Measurements from ENCODE around the gene TBC1D8. TPM values are rescaled to one million over a fixed set of nuclear protein-coding genes. Genes with fewer than 3 reads are reported as not detected.

The TBC1D8 gene
- total and polyA plus RNA-seq, 2 of the 8 experiments (the other 6 are each of a cell fraction or from before 2014, with no cell fraction given): 20.8 to 21.8 TPM

DNA sequence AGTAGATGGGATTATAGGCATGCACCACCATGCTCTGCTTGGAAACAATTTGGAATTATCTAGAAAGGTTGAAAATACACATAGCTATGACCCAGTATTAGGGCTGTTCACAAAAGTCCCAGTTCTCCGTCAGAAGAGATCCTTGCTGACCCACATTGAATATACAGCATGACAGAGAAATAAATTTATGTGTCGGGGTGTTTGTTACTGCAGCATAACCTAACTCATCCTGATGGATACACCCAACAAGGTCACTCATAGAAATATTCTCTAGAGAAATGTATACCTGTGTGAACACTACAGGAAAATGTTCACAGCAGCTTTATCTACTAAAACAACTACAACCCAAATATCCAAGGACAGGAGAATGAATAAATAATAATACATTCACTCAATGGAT lies 9.0 kb downstream of the TBC1D8 start:
- H3K18ac ChIP-seq (ENCODE audit: extremely low read depth, low read length): no peak overlapping the region
- ChIA-PET CTCF (ENCODE audit: partially characterized antibody) (no interaction called here), POLR2A (ENCODE audit: partially characterized antibody) (no interaction called here)
- peaks cover 0 to 85% of the 10 kb centered on the region in 2 experiments; a peak in 2 of 4 replicates for H3K79me2 ChIP-seq (ENCODE audit: control insufficient read depth in 1 of 2, insufficient read depth in 2 of 2, low read length in 2 of 2)
- no peak overlapping the region for H2BK20ac ChIP-seq (ENCODE audit: low read length)
- peaks cover 14% of the 10 kb centered on the region for H3K79me1 ChIP-seq (ENCODE audit: low read depth, low read length)
- FAIRE-seq (no peak), DNase-seq (ENCODE audit: low read depth in 1 of 2, low spot score in 2 of 2) (no peak)
- H2BK5ac ChIP-seq (ENCODE audit: low read depth, low read length): no peak overlapping the region
- no peaks in the 10 kb centered on the region for H3K36me3 ChIP-seq (ENCODE audit: control insufficient read depth in 2 of 4, insufficient read depth in 4 of 4, low read length in 3 of 4)
- peaks cover 3 to 11% (median 10%) of the 10 kb centered on the region in 4 experiments for H3K4me1 ChIP-seq (replicated peaks in 1 of 4; ENCODE audit: control insufficient read depth in 3 of 4, insufficient read depth in 4 of 4, low read length in 3 of 4)
- no peak overlapping the region for H3K4me3 ChIP-seq (ENCODE audit: extremely low read depth in 1 of 4, insufficient read depth in 2 of 4, low read depth in 3 of 4, low read length in 4 of 4)
- H3K23ac ChIP-seq (ENCODE audit: insufficient read length): no peak overlapping the region
- H3K9ac ChIP-seq (replicated peaks in 1 of 4; ENCODE audit: extremely low read depth in 1 of 4, low read depth in 3 of 4, low read length in 3 of 4): no peak overlapping the region
- no peak overlapping the region for H3K27ac ChIP-seq (ENCODE audit: low read depth, low read length)
- no peak overlapping the region for H3K14ac ChIP-seq (ENCODE audit: insufficient read length)
- H3K9me3 ChIP-seq (ENCODE audit: insufficient read depth in 2 of 2, low read depth in 1 of 2, low read length in 1 of 2): no peaks in the 10 kb centered on the region
- peaks cover 2% of the 10 kb centered on the region in 2 experiments for H4K20me1 ChIP-seq (replicated peaks in 1 of 2; ENCODE audit: control insufficient read depth in 1 of 2, insufficient read depth in 2 of 2, low read length in 2 of 2)
- H3K27me3 ChIP-seq (replicated peaks in 1 of 4; ENCODE audit: control insufficient read depth in 3 of 4, extremely low read depth in 1 of 4, insufficient read depth in 3 of 4, low read length in 3 of 4): no peaks in the 10 kb centered on the region
- H3K23me2 ChIP-seq (ENCODE audit: low read depth, low read length): no peaks in the 10 kb centered on the region
- no peak overlapping the region for H2BK120ac ChIP-seq (replicated peaks; ENCODE audit: low read depth, low read length)
- no peak overlapping the region for H4K5ac ChIP-seq (ENCODE audit: insufficient read length, low read depth, low read length)
- H4K8ac ChIP-seq (ENCODE audit: extremely low read depth, insufficient read depth, low read length): no peak overlapping the region
- no peak overlapping the region for H3K4me2 ChIP-seq (ENCODE audit: insufficient read depth in 1 of 2, low read depth in 2 of 2, low read length in 2 of 2)
- TF ChIP-seq SP2 (IDR thresholded peaks at IDR 0.05; ENCODE audit: low read length) (no peak), BACH1 (IDR thresholded peaks at IDR 0.05; ENCODE audit: low read length) (no peak), NRF1 (IDR thresholded peaks at IDR 0.05; ENCODE audit: low read depth, low read length) (no peak), CTBP2 (IDR thresholded peaks at IDR 0.05; ENCODE audit: borderline replicate concordance, insufficient read depth, insufficient read length, low read length) (no peak), MAX (IDR thresholded peaks at IDR 0.05) (no peak), EZH2 (IDR thresholded peaks at IDR 0.05; ENCODE audit: low read depth, low read length, severe bottlenecking) (no peak), HDAC2 (IDR thresholded peaks at IDR 0.05; ENCODE audit: borderline replicate concordance in 1 of 2, low read depth in 2 of 2, low read length in 2 of 2) (no peak), RNF2 (IDR thresholded peaks at IDR 0.05; ENCODE audit: borderline replicate concordance, low read depth, low read length, missing control alignments, poor library complexity, severe bottlenecking) (no peak), SRF (IDR thresholded peaks at IDR 0.05; ENCODE audit: low read depth, low read length) (no peak), BCL11A (IDR thresholded peaks at IDR 0.05; ENCODE audit: low read depth in 2 of 2, low read length in 2 of 2) (no peak)
- TF ChIP-seq, protein P1, sequence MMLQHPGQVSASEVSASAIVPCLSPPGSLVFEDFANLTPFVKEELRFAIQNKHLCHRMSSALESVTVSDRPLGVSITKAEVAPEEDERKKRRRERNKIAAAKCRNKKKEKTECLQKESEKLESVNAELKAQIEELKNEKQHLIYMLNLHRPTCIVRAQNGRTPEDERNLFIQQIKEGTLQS (IDR thresholded peaks at IDR 0.05; ENCODE audit: insufficient read depth, low read depth, low read length): no peak
- no peak overlapping the region for H2AK5ac ChIP-seq (ENCODE audit: low read depth, low read length)
- no peak overlapping the region for H3K4ac ChIP-seq (replicated peaks; ENCODE audit: insufficient read length, low read depth, low read length)
- H3K56ac ChIP-seq (replicated peaks; ENCODE audit: insufficient read length, low read depth, low read length): no peak overlapping the region
- 81% methylated on average over 2 of the region's 2 CpGs; no CpG with 5 or more reads in 1 of the 2 experiments for WGBS, 2 experiments (ENCODE audit: extremely low coverage in 1 of 2, insufficient coverage in 1 of 2, insufficient read length in 1 of 2, insufficient replicate concordance in 2 of 2, low coverage in 1 of 2, low lambda C conversion rate in 2 of 2, missing lambda C conversion rate in 1 of 2)
- H2BK15ac ChIP-seq (ENCODE audit: low read length): no peak overlapping the region
- H4K91ac ChIP-seq (replicated peaks; ENCODE audit: insufficient read length, low read length): no peak overlapping the region
- no peak overlapping the region for H2AFZ ChIP-seq (ENCODE audit: low read length)
- no peak overlapping the region for H2BK12ac ChIP-seq (ENCODE audit: low read depth, low read length)
